GM10266 (cell line): Measurements from ENCODE around the gene ABLIM1.

Source experiments
- DNase-seq: peaks from one replicate; pipeline ENCODE4 v3.0.0; 2012; ENCODE audit errors: extremely low spot score
- TF ChIP-seq, protein P1 (sequence below): IDR thresholded peaks from 2 replicates; pipeline ENCODE4 v1.5.1; 2012; ENCODE audit warnings: mild to moderate bottlenecking, low read depth; ENCODE audit not compliant: control insufficient read depth, insufficient read depth; ENCODE audit errors: missing control alignments

ABLIM1 gene

DNA sequence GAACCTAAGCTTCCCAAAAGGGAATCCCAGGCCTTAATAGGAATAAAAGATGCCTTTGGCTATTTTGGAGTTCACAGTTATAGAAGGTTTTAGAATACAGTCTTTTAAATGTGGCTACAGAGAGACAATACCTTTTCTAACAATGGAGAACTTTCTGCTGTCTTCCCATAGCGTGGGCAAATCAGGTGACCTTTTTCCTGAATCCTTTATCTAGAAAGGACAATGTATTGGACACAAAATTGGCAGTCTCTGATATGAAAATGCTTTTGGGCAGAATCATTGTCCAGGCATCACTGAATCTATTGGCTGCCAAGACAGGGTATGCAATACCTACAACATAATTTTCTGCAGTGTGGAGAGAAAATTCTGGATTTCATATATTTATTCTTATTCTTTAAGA lies 7.8 kb upstream of the ABLIM1 start:
- DNase-seq = no peak
- TF ChIP-seq, protein P1, sequence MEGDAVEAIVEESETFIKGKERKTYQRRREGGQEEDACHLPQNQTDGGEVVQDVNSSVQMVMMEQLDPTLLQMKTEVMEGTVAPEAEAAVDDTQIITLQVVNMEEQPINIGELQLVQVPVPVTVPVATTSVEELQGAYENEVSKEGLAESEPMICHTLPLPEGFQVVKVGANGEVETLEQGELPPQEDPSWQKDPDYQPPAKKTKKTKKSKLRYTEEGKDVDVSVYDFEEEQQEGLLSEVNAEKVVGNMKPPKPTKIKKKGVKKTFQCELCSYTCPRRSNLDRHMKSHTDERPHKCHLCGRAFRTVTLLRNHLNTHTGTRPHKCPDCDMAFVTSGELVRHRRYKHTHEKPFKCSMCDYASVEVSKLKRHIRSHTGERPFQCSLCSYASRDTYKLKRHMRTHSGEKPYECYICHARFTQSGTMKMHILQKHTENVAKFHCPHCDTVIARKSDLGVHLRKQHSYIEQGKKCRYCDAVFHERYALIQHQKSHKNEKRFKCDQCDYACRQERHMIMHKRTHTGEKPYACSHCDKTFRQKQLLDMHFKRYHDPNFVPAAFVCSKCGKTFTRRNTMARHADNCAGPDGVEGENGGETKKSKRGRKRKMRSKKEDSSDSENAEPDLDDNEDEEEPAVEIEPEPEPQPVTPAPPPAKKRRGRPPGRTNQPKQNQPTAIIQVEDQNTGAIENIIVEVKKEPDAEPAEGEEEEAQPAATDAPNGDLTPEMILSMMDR = no peak

DNA sequence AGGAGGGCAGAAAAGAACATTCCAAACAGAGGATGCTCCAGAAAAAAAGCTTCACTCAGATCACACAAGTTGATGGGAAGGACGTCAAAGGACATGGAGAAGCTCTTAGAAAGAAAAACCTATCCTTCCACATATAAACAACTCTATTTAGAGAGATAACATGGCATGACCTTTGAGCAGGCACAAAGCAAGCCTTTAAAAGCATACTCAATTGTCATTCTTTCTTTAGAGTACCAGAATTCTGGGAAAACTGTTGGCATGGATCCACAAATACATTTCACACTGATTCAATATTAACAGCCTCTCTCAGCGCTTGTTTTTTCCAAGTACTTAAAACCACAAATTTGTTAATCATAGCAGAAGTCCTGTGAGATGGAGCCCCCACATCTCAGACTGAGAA lies 7.3 kb upstream of the ABLIM1 start:
- TF ChIP-seq, protein P1 = no peak
- DNase-seq = no peak

- no peak for DNase-seq
- TF ChIP-seq, protein P1 = no peak
Observed at GRCh38 chr10:114664127-114664526, 6.1 kb upstream of the ABLIM1 start.

- TF ChIP-seq, protein P1 = no peak
- DNase-seq = no peak
Observed at GRCh38 chr10:114663626-114664025, 5.6 kb upstream of the ABLIM1 start.

- DNase-seq = no peak
- TF ChIP-seq, protein P1 = no peak
Observed at GRCh38 chr10:114662646-114663217, 4.7 kb upstream of the ABLIM1 start.

DNA sequence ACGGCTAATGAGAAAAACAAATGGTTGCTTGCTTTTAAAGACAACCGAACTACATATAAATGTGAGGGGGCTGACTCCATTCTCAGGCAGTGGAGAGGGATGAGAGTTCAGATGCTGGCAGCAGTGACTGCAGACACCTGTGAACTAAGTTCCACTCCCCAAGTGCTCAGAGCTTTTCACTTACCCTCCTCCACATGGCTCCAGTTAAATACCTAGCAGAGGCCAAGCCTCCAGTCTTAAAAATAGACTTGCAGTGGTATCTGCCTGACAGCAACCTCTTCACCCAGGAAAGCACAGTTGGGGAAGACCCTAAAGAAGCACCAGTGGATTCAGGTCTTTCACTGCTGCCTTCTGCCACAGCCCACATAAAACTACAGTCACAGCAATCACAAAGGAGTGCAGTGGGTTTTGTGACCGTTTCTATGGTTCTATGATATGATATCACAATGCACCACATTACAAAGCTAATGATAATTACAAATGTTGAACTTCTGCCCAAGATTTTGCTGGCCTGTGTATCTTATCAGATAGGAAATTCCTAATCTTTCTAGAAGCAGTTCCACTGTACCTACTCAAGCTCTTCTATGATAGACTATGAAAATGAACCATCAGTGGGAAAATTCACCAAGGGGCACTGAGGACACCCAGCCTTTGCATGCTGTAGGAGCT lies 3.3 kb upstream of the ABLIM1 start:
- no peak for DNase-seq
- TF ChIP-seq, protein P1 = no peak

DNA sequence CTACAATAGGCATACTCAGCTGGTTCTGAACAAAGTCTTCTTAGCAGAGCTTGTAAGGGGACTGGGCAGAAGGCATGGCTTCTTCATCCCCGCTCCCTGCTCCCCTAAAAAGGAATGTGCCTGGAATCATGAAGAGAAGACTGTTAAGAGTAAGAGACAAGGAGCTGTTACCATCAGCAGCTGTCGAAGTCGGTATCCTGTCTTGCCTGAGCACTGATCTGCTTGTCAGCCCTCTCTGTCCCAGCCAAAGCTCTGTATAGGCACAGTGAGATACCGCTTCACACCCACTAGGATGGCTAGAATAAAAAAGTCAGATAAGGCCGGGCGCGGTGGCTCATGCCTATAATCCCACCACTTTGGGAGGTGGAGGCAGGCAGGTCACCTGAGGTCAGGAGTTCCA lies 2.4 kb downstream of the ABLIM1 start:
- no peak for DNase-seq

More for the DNA sequence above, 2.4 kb downstream of the ABLIM1 start:
- TF ChIP-seq, protein P1 = no peak
